Glutamatergic neuron (in vitro differentiated cells): ENCODE results near the gene CCNI2. TPM values are rescaled to one million over a fixed set of nuclear protein-coding genes. Genes with fewer than 3 reads are reported as not detected.

Experiments used
- DNase-seq: peaks from one replicate; pipeline ENCODE4 v3.0.0; 2022
- H3K27ac Mint-ChIP-seq: one replicate; pipeline ENCODE4 v1.8.0; 2020; ENCODE audit warnings: mild to moderate bottlenecking, mixed read lengths, inconsistent platforms; ENCODE audit not compliant: unreplicated experiment
- H3K27me3 Mint-ChIP-seq: one replicate; pipeline ENCODE4 v1.8.0; 2020; ENCODE audit warnings: mild to moderate bottlenecking, moderate library complexity, mixed read lengths, inconsistent platforms; ENCODE audit not compliant: unreplicated experiment
- H3K36me3 Mint-ChIP-seq: one replicate; pipeline ENCODE4 v1.8.0; 2020; ENCODE audit warnings: mild to moderate bottlenecking, mixed read lengths, inconsistent platforms; ENCODE audit not compliant: unreplicated experiment
- H3K4me1 Mint-ChIP-seq: one replicate; pipeline ENCODE4 v1.8.0; 2020; ENCODE audit warnings: mild to moderate bottlenecking, low read depth, mixed read lengths, inconsistent platforms; ENCODE audit not compliant: unreplicated experiment
- H3K4me3 Mint-ChIP-seq: one replicate; pipeline ENCODE4 v1.8.0; 2020; ENCODE audit warnings: mild to moderate bottlenecking, mixed read lengths, inconsistent platforms; ENCODE audit not compliant: unreplicated experiment
- H3K9me3 Mint-ChIP-seq: one replicate; pipeline ENCODE4 v1.8.0; 2020; ENCODE audit warnings: mild to moderate bottlenecking, moderate library complexity, mixed read lengths, inconsistent platforms; ENCODE audit not compliant: unreplicated experiment
- total RNA-seq: library from RNA; stranded (reverse); fragmentation: NEBNext Ultra II Directional; extraction: Animal tissue kit (Norgen Biotek cat#: 25700); gene quantifications from one replicate; pipeline ENCODE4 v1.2.1, GENCODE V29; 2021; ENCODE audit not compliant: unreplicated experiment
- TF ChIP-seq, protein P1 (sequence below): fragments of 200-600 bp; sonication (generic); IDR thresholded peaks from one replicate; pipeline ENCODE4 v1.5.0; 2021; ENCODE audit not compliant: partially characterized antibody, unreplicated experiment

The CCNI2 gene
- total RNA-seq, 1 donor from 2014 or later, result 0.17 TPM

DNA sequence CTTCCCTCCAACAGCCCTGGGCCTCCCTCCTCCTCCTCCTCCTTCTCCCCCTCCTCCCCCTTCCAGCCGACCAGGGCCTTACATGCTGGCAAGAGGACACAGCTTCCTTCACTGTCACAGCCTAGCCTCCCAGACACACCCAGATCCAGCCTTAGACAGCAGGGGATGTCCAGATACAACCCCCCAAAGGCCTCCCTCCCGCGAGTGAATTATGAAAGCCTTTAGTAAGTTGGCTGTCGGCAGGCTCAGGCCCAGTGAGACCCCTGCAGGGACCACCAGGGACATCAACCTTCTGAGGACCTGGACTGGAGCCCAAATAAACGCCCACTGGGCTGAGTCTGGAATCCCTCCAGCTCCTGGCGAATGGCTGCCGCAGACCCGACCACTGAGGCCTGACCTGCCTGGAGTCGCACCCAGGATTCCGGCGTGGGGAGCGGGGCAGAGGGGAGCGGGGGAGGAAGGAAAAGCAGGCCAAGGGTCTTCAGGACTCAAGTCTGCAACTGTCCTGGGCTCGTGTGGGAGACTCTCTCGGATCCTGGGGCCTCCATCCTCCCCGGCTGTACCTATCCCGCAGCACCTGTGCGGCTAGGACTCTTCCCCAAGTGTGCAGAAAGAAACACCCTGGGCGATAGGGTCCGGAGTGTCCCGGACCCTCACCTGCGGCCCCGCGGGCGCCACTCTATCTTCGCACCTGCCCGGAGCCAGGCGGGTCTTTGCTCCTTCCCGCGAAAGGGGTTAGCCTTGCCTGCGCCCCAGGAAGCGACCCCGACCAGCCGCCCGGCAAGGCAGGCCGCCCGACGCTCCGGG lies 29.1 kb downstream of the CCNI2 start:
- H3K9me3 Mint-ChIP-seq, result no peaks in the 10 kb centered on the region
- TF ChIP-seq, protein P1, sequence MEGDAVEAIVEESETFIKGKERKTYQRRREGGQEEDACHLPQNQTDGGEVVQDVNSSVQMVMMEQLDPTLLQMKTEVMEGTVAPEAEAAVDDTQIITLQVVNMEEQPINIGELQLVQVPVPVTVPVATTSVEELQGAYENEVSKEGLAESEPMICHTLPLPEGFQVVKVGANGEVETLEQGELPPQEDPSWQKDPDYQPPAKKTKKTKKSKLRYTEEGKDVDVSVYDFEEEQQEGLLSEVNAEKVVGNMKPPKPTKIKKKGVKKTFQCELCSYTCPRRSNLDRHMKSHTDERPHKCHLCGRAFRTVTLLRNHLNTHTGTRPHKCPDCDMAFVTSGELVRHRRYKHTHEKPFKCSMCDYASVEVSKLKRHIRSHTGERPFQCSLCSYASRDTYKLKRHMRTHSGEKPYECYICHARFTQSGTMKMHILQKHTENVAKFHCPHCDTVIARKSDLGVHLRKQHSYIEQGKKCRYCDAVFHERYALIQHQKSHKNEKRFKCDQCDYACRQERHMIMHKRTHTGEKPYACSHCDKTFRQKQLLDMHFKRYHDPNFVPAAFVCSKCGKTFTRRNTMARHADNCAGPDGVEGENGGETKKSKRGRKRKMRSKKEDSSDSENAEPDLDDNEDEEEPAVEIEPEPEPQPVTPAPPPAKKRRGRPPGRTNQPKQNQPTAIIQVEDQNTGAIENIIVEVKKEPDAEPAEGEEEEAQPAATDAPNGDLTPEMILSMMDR, result no peak
- H3K27me3 Mint-ChIP-seq, result peaks cover 10% of the 10 kb centered on the region
- peak; percentile 35 for DNase-seq
- no peak overlapping the region for H3K27ac Mint-ChIP-seq
- H3K36me3 Mint-ChIP-seq, result no peaks in the 10 kb centered on the region
- H3K4me3 Mint-ChIP-seq, result peak overlapping the region; percentile 78
- peaks cover 13% of the 10 kb centered on the region for H3K4me1 Mint-ChIP-seq

DNA sequence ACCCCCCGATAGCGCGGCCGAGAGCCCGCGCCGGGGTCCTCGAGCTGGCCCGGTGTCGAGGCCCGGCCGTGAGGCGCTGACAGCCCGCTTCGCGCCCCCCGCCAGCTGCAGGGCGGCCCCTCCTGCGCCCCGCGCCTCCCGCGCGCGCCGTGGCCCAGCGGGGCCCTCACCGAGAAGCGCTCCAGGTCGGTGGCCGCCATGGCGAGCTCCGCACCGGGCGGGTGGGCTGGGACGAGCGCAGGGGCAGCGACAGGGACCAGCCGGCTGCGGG lies 29.6 kb downstream of the CCNI2 start:
- TF ChIP-seq, protein P1, result no peak
- Mint-ChIP-seq H3K9me3 (no peaks in the 10 kb centered on the region), H3K36me3 (no peaks in the 10 kb centered on the region), H3K27me3 (peaks cover 10% of the 10 kb centered on the region), H3K4me1 (peaks cover 13% of the 10 kb centered on the region), H3K27ac (no peak overlapping the region), H3K4me3 (no peak overlapping the region)
- no peak for DNase-seq

DNA sequence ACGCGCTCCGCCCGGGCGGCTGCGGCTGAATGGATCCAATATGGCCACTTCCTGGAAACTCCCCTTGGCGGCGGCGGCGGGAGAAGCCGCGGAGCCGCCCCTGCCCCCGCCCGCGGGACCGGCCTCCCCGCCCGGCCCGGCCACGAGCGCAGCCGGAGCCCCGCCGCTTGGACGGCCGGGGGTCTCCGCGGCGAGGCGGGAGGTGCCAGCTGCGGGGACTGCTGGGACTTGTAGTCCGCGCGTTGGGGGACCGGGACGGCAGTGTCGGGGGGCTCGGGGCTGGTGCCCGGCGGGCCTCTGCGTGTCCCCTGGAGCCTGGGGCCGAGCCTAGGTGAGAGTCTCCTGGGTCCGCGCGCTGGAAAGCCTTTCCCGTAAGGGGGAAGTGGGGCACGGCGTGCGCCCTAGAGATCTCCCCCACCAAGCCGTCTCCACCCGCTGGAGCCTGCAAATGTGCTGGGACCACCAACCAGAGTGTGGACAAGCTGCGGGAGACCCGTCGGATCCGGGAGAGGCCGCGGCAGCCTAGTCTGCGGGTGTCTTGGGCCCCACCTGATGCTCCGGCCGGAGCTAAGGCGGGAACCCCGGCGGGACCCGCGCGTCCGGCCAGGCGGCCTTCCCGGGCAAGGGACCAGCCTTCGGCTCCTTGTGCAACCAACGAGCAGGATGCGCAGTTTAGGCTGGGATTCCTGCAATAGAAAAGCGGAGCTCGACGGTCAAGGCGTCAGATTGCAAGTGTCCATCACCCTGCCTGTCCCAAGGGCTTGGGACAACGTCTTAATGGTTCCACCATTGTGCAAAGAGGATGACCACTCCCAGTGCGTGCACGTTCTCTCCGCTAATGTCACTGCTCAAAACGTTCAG lies 30.2 kb downstream of the CCNI2 start, which contains the start of gene SEPTIN8:
Gene SEPTIN8, minus strand, starts transcription at position 31 of the 861 bp plus-strand sequence. CDS start 102 bp downstream, outside the sequence.
- Mint-ChIP-seq H3K4me1 (peaks cover 13% of the 10 kb centered on the region), H3K36me3 (no peaks in the 10 kb centered on the region), H3K9me3 (no peaks in the 10 kb centered on the region), H3K27ac (no peak within 1 kb of the TSS), H3K27me3 (peaks cover 10% of the 10 kb centered on the region), H3K4me3 (peak within 1 kb of the TSS; percentile 78)
- TF ChIP-seq, protein P1, result no peak
- peak; percentile 61 for DNase-seq

DNA sequence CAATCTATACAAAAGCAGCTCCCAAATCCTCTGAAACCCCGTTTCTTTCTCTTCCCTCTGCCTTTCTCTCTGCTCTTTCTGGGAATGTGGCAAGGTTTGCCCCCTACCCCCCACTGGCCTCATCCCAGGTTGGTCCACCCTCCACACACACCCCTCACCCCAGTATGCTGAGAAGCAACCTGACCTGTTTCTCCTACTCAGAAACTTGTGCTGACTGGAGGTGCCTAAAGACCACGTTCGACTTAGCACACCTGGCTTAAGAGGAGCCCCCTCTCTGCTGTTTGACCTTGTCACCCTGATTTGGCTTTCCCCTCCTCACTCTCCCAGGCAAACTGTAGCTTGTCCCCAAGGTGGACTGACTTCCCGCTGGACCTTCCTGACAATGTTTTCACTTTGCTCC lies 30.9 kb downstream of the CCNI2 start:
- H3K27me3 Mint-ChIP-seq, result peaks cover 10% of the 10 kb centered on the region
- H3K36me3 Mint-ChIP-seq, result no peaks in the 10 kb centered on the region
- no peaks in the 10 kb centered on the region for H3K9me3 Mint-ChIP-seq
- DNase-seq, result no peak
- H3K4me3 Mint-ChIP-seq, result peak overlapping the region; percentile 69
- peaks cover 13% of the 10 kb centered on the region for H3K4me1 Mint-ChIP-seq
- no peak overlapping the region for H3K27ac Mint-ChIP-seq
- TF ChIP-seq, protein P1, result no peak
